H7 (cell line): ENCODE data around the gene NBPF3. TPM values are rescaled to one million over a fixed set of nuclear protein-coding genes. Genes with fewer than 3 reads are reported as not detected.
"Not testable (repeated sequence)": the region's sequence is repeated elsewhere in the genome, so short reads cannot be mapped to it uniquely, and the experiment has no call there.

Source experiments
- DNase-seq: peaks from one replicate; pipeline ENCODE4 v3.0.0; 2012
- H3K27me3 ChIP-seq: 2 replicates; pipeline ENCODE4 v1.6.0; 2011; ENCODE audit warnings: mild to moderate bottlenecking, low read length; ENCODE audit not compliant: control insufficient read depth, insufficient read depth
- H3K36me3 ChIP-seq: replicated peaks from 2 replicates; pipeline ENCODE4 v1.5.1; 2011; ENCODE audit warnings: low read length; ENCODE audit not compliant: control insufficient read depth, insufficient read depth
- H3K4me3 ChIP-seq: 2 replicates; pipeline ENCODE4 v1.5.1; 2011; ENCODE audit warnings: low read depth, mild to moderate bottlenecking, control low read depth, low read length, moderate library complexity; ENCODE audit not compliant: insufficient read depth
- total RNA-seq: library from RNA; depleted of rRNA; stranded (reverse); fragments of >200 nt; shearing (Covaris generic); gene quantifications from 2 replicates; pipeline ENCODE4 v1.2.3, GENCODE V29; 2014

The NBPF3 gene
- total RNA-seq, 1 experiment from 2014 or later = 19.7 TPM

GRCh38 chr1:21514245-21514644, 74.3 kb downstream of the NBPF3 start:
- Histone ChIP-seq H3K4me3 (no peak overlapping the region), H3K27me3 (no peaks in the 10 kb centered on the region), H3K36me3 (no peaks in the 10 kb centered on the region)
- DNase-seq = no peak

- H3K36me3 ChIP-seq = no peaks in the 10 kb centered on the region
- no peak for DNase-seq
- no peak overlapping the region for H3K4me3 ChIP-seq
- no peaks in the 10 kb centered on the region for H3K27me3 ChIP-seq
These were observed 77.2 kb downstream of the NBPF3 start for GRCh38 chr1:21517161-21517589.

DNA sequence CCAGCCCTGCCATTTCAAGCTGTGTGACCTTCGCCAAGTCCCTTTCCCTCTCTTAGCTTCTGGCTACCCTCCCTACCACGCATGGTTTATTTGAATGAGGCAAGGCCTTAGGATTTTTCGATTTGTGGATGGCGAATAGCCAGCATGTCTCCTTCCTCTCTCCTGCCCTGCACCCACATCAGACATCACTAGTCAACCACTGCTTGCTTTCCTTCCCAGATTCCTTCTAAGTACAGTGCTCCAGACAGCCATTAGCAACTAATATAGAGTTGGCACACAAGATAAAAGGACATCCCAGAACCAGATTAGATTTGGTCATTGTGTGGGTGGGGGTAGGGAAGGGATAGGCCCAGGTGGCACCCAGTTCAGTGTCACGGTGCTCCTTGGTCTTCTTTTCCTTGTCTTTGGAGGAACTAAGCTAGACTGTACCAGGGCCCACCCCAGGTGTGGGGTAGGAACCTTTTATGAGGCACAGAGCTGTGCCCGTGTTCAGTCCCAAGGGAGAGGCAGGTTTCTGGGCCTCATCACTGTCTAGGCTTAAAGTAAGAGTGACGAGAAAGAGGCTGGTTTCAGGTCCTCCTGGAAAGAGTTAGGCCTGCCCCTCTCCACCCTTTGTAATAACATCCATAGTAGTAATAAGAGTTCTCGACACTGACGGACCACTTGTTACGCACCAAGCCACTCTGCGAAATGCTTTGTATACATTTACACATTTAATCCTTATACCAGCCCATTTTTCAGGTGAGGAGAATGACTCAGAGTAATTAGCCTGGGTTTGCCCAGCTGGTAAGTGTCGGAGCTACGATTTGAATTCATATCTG, 77.9 kb downstream of the NBPF3 start:
- Histone ChIP-seq H3K27me3 (no peaks in the 10 kb centered on the region), H3K36me3 (no peaks in the 10 kb centered on the region), H3K4me3 (no peak overlapping the region)
- no peak for DNase-seq

DNA sequence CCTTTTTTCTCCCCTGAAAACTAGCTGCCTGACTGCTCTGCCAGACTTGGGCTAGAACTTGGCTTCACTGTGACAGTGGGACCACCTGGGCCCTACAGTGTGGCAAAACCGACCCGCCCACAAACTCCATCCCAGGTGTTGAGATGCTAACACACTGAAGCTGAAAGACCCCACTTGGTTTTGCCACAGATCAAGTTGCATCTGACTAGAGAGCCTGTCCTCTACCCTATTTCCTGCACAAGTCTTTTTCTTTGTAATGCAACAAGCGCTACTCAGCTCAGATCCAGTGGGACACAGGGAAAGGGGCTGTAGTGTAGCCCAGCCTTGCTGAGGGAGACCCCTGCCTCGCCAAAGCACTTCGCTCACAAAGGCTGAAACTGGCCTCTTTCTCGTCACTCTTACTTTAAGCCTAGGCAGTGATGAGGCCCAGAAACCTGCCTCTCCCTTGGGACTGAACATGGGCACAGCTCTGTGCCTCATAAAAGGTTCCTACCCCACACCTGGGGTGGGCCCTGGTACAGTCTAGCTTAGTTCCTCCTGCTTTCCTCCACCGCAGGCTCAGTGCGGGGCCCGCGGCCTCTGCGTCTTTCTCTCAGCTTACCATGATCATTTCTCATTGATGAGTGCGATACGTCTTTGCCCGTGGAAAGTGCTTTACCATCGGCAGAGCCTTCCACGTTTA, 79.0 kb downstream of the NBPF3 start:
- Histone ChIP-seq H3K36me3 (no peaks in the 10 kb centered on the region), H3K4me3 (no peak overlapping the region), H3K27me3 (no peaks in the 10 kb centered on the region)
- DNase-seq = peak; percentile 40

DNA sequence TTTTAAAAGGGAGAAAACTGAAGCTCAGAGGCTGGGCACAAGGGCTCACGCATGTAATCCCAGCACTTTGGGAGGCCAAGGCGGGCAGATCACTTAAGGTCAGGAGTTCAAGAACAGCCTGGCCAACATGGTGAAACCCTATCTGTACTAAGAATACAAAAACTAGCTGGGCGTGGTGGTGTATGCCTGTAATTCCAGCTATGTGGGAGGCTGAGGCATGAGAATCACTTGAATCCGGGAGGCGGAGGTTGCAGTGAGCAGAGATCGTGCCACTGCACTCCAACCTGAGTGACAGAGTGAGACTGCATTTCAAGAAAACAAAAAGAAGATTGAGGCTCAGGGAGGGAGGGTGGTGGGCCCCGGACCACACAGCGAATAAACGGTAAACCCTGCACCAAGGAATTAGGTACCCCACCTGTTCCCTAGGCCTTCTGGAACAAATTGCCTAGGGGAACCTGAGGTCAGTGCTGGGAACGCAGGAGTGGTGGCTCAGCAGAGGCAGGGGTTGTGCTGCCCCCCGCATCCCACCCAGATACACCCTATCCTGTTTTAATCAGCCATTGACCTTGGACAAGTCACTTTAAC, 79.6 kb downstream of the NBPF3 start:
- not testable (repeated sequence) for H3K4me3 ChIP-seq, H3K36me3 ChIP-seq, H3K27me3 ChIP-seq, DNase-seq

- Histone ChIP-seq H3K27me3 (no peaks in the 10 kb centered on the region), H3K36me3 (no peaks in the 10 kb centered on the region), H3K4me3 (no peak overlapping the region)
- no peak for DNase-seq
These were observed 81.2 kb downstream of the NBPF3 start for GRCh38 chr1:21520899-21521716.

- Histone ChIP-seq H3K4me3 (no peak overlapping the region), H3K27me3 (no peaks in the 10 kb centered on the region), H3K36me3 (no peaks in the 10 kb centered on the region)
- DNase-seq = no peak
These were observed 81.8 kb downstream of the NBPF3 start for GRCh38 chr1:21521717-21522060.

GRCh38 chr1:21522525-21523038, 82.6 kb downstream of the NBPF3 start:
- Histone ChIP-seq H3K27me3 (no peaks in the 10 kb centered on the region), H3K36me3 (no peaks in the 10 kb centered on the region), H3K4me3 (no peak overlapping the region)
- DNase-seq = no peak

DNA sequence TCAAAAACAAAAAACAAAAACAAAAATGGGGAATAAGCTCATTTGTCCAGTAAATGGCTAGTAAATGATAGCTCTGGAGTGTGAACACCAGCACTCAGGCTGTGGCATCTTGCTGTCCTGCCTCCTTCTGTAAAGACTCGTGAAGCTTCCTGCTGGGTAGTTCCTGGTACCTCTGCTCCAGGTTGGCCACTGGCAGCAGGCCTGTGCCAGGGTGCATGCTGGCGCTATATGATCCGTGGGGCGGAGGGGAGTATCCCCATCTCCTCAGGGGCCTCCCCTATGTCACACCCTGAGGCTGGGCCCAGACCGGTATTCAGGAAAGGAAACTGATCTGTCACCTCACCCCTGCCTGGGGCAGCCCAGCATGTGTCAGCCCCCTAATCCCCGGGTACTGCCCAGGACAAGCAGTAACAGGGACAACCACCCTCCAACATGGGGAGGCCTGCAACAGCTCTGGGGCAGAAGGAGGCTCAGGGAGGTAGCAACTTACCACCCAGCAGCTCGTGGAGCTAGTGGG, 83.4 kb downstream of the NBPF3 start:
- Histone ChIP-seq H3K27me3 (no peaks in the 10 kb centered on the region), H3K4me3 (no peak overlapping the region), H3K36me3 (no peaks in the 10 kb centered on the region)
- DNase-seq = no peak

GRCh38 chr1:21524220-21524619, 84.3 kb downstream of the NBPF3 start:
- Histone ChIP-seq H3K36me3 (no peaks in the 10 kb centered on the region), H3K27me3 (no peaks in the 10 kb centered on the region), H3K4me3 (no peak overlapping the region)
- no peak for DNase-seq

DNA sequence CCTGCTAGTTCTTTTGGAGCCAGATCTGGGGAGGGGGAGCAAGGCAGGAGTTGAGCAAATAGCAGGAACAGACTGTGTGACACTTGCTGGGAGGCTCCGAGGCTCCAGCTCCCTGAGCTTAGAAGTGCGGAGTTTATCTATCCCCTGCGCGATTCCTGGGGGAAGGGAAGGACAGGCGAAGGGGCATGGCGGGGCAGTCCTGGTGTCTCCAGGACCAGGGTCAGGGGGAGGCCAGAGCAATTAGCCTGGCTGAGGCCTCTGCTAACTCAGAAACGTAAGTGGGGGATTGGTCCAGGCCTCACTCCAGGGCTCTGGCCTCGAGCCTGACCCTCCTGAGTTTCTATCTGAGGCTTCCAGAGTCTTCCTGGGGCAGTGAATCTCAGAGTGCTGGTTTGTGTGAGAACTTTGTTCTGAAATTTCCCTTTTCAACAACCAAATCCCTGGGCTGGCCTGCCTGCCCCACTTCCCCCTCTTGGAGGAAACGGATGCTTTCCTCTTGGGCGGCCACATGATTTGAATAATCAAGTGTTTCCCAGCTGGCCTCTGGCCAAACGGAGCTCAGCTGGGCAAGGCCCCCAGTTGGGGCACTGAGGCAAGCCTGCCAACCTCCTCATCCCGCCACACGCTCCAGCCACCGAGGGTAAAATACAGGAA, 84.9 kb downstream of the NBPF3 start:
- no peak overlapping the region for H3K4me3 ChIP-seq
- H3K36me3 ChIP-seq = no peaks in the 10 kb centered on the region
- no peak for DNase-seq
- no peaks in the 10 kb centered on the region for H3K27me3 ChIP-seq

GRCh38 chr1:21525340-21525717, 85.4 kb downstream of the NBPF3 start:
- no peaks in the 10 kb centered on the region for H3K36me3 ChIP-seq
- H3K27me3 ChIP-seq = no peaks in the 10 kb centered on the region
- H3K4me3 ChIP-seq = no peak overlapping the region
- no peak for DNase-seq

DNA sequence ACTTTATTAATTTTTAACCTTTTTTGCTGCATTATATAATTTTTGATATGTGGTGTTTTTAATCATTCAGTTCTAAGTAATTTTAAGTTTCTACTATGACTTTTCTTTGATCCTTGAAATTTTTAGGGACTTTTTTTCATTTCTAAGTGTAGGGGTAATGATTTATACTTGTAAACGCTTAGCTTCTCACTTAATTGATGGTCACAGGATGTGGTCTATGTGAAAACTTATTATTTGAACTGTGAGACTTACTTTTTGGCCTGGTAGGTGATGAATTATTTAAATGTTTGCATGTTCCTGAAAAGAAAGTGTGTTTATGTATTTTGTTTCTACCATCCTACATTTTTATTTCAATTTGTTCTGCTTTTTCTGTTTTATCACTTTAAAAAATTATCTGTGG, 86.5 kb downstream of the NBPF3 start:
- no peaks in the 10 kb centered on the region for H3K27me3 ChIP-seq
- no peaks in the 10 kb centered on the region for H3K36me3 ChIP-seq
- H3K4me3 ChIP-seq = no peak overlapping the region
- DNase-seq = no peak
